Endothelial cell of umbilical vein (primary cell): ENCODE results near the gene TCAF2. TPM values are rescaled to one million over a fixed set of nuclear protein-coding genes. Genes with fewer than 3 reads are reported as not detected.
A peak's percentile ranks its signal among the peaks of the same experiment; 100 is the strongest.
"Not testable (repeated sequence)": the region's sequence is repeated elsewhere in the genome, so short reads cannot be mapped to it uniquely, and the experiment has no call there.

Source experiments
- BruUV-seq: library from RNA; stranded (reverse); fragments of 400-500 nt; replicated peaks from 2 replicates; lab custom pipeline; 2021; lab: Mats Ljungman, UMichigan
- CTCF ChIA-PET: fragments of 300-600, 350-600 bp; sonication (Branson Sonifier 250); formaldehyde crosslinking; loops from one replicate; lab custom pipeline; 2021; ENCODE audit warnings: antibody characterized with exemption, inconsistent platforms; lab: Charles Lee
- POLR2A ChIA-PET: fragments of 300-600, 350-600 bp; sonication (Branson Sonifier 250); formaldehyde crosslinking; loops from one replicate; lab custom pipeline; 2021; ENCODE audit warnings: antibody characterized with exemption, inconsistent platforms; lab: Charles Lee
- DNase-seq: peaks from one replicate; pipeline ENCODE4 v3.0.0-alpha.2; 2011; ENCODE audit warnings: low read depth, low spot score
- FAIRE-seq: peaks from 2 replicates; lab custom pipeline; 2011; peaks lifted over from hg19 to GRCh38; lab: Jason Lieb, UNC
- H2AFZ ChIP-seq: 2 replicates; pipeline ENCODE4 v1.6.0; 2012; ENCODE audit warnings: low read depth, low read length, control low read depth, inconsistent platforms
- H3K27ac ChIP-seq: 2 replicates; pipeline ENCODE4 v1.5.1; 2011; ENCODE audit warnings: low read depth, mild to moderate bottlenecking, control low read depth, low read length, moderate library complexity; ENCODE audit not compliant: insufficient read depth
- H3K27me3 ChIP-seq, 2 experiments: 2 replicates each; pipeline versions ENCODE4 v1.6.0 to v1.6.1; 2011; ENCODE audit warnings: low read length in 2 of 2, mixed read lengths in 1 of 2; ENCODE audit not compliant: control insufficient read depth in 2 of 2, insufficient read depth in 2 of 2
- H3K36me3 ChIP-seq, 2 experiments: 2 replicates in 1 of 2; 3 replicates in 1 of 2; pipeline ENCODE4 v1.5.1; 2011; ENCODE audit warnings: low read length in 2 of 2, mild to moderate bottlenecking in 1 of 2, moderate library complexity in 1 of 2; ENCODE audit not compliant: control insufficient read depth in 2 of 2, insufficient read depth in 2 of 2; ENCODE audit errors: extremely low read depth in 1 of 2
- H3K4me1 ChIP-seq: 3 replicates; pipeline ENCODE4 v1.5.1; 2011; ENCODE audit warnings: mild to moderate bottlenecking, low read length; ENCODE audit not compliant: control insufficient read depth, insufficient read depth; ENCODE audit errors: extremely low read depth
- H3K4me2 ChIP-seq: 2 replicates; pipeline ENCODE4 v1.6.1; 2011; ENCODE audit warnings: low read length, control low read depth, mixed read lengths; ENCODE audit not compliant: insufficient read depth
- H3K4me3 ChIP-seq, 3 experiments: fragments of 200-600 bp in 1 of 3; sonication (generic), shearing (Covaris generic) in 1 of 3; replicated peaks in 1 of 3; 2 replicates each; pipeline ENCODE4 v1.5.1; 2011 to 2016; ENCODE audit warnings: control low read depth in 3 of 3, low read length in 3 of 3, mild to moderate bottlenecking in 2 of 3, inconsistent platforms in 1 of 3, low read depth in 1 of 3, moderate library complexity in 1 of 3; ENCODE audit not compliant: insufficient read depth in 1 of 3
- H3K79me2 ChIP-seq: 2 replicates; pipeline ENCODE4 v1.6.0; 2012; ENCODE audit warnings: low read length, inconsistent platforms; ENCODE audit not compliant: control insufficient read depth, insufficient read depth
- H3K9ac ChIP-seq: replicated peaks from 2 replicates; pipeline ENCODE3; 2011; ENCODE audit warnings: low read length, control low read depth; ENCODE audit not compliant: insufficient read depth; ENCODE audit errors: extremely low read depth
- H3K9me1 ChIP-seq: replicated peaks from 3 replicates; pipeline ENCODE4 v1.6.0; 2011; ENCODE audit warnings: mild to moderate bottlenecking, low read length; ENCODE audit not compliant: control insufficient read depth, insufficient read depth; ENCODE audit errors: extremely low read depth
- H3K9me3 ChIP-seq: replicated peaks from 2 replicates; pipeline ENCODE4 v1.5.1; 2012; ENCODE audit warnings: low read length, inconsistent platforms; ENCODE audit not compliant: control insufficient read depth, insufficient read depth
- H4K20me1 ChIP-seq: replicated peaks from 2 replicates; pipeline ENCODE3; 2011; ENCODE audit warnings: mild to moderate bottlenecking, low read length; ENCODE audit not compliant: control insufficient read depth, insufficient read depth; ENCODE audit errors: extremely low read depth
- dilution Hi-C: fragments of 300-500 bp; cut with MboI; formaldehyde crosslinking; loops from one replicate; pipeline ENCODE4 v1.15.0; 2019; ENCODE audit warnings: low sequenced_read_pairs; ENCODE audit not compliant: extremely low pct_ligation_motif_present
- intact Hi-C: fragments of 100-400 bp; cut with micrococcal nuclease; formaldehyde crosslinking; loops from one replicate; pipeline ENCODE4 v1.10.0; 2022
- polyA plus RNA-seq, 4 experiments: library from polyadenylated mRNA; depleted of rRNA in 3 of 4; stranded (reverse) in 3 of 4; unstranded in 1 of 4; fragments of >200 nt; gene quantifications; 2 replicates each; pipeline versions ENCODE4 v1.2.1 to v1.2.3, GENCODE V29; 2011 to 2012; ENCODE audit warnings: missing spikeins in 1 of 4
- total RNA-seq: library from RNA; stranded (reverse); gene quantifications from 2 replicates; pipeline ENCODE4 v1.2.3, GENCODE V29; 2021

TCAF2 gene
- total and polyA plus RNA-seq, 2 donors (not counting 3 experiments of a cell fraction or from before 2014, with no cell fraction given) = 6.9 to 7.1 TPM

GRCh38 chr7:143630653-143631052, 9.9 kb downstream of the TCAF2 start:
- H3K36me3 ChIP-seq, H3K27ac ChIP-seq, POLR2A ChIA-PET, H3K9ac ChIP-seq, BruUV-seq, intact Hi-C loops, CTCF ChIA-PET, H3K4me3 ChIP-seq, DNase-seq, dilution Hi-C loops, H4K20me1 ChIP-seq, H3K9me1 ChIP-seq, H3K4me2 ChIP-seq, H3K9me3 ChIP-seq, FAIRE-seq, H2AFZ ChIP-seq, H3K4me1 ChIP-seq, H3K79me2 ChIP-seq, H3K27me3 ChIP-seq: not testable (repeated sequence)

GRCh38 chr7:143632506-143632905, 11.7 kb downstream of the TCAF2 start:
- dilution Hi-C loops, CTCF ChIA-PET, H3K9ac ChIP-seq, H3K79me2 ChIP-seq, DNase-seq, H3K4me3 ChIP-seq, H3K36me3 ChIP-seq, BruUV-seq, intact Hi-C loops, H3K4me1 ChIP-seq, H4K20me1 ChIP-seq, POLR2A ChIA-PET, H2AFZ ChIP-seq, H3K27me3 ChIP-seq, H3K4me2 ChIP-seq, H3K9me3 ChIP-seq, H3K27ac ChIP-seq, H3K9me1 ChIP-seq, FAIRE-seq: not testable (repeated sequence)

GRCh38 chr7:143633013-143633618, 12.3 kb downstream of the TCAF2 start:
- H3K4me3 ChIP-seq, dilution Hi-C loops, H3K27ac ChIP-seq, CTCF ChIA-PET, H3K4me1 ChIP-seq, H3K4me2 ChIP-seq, POLR2A ChIA-PET, FAIRE-seq, H2AFZ ChIP-seq, H4K20me1 ChIP-seq, H3K27me3 ChIP-seq, H3K9ac ChIP-seq, H3K9me1 ChIP-seq, intact Hi-C loops, H3K36me3 ChIP-seq, H3K9me3 ChIP-seq, DNase-seq, H3K79me2 ChIP-seq: not testable (repeated sequence)
- TSS peak; percentile 94 for BruUV-seq

GRCh38 chr7:143635364-143636240, 14.8 kb downstream of the TCAF2 start:
- intact Hi-C loops, H3K4me3 ChIP-seq, H4K20me1 ChIP-seq, H3K27ac ChIP-seq, CTCF ChIA-PET, H3K9me3 ChIP-seq, FAIRE-seq, BruUV-seq, dilution Hi-C loops, H3K36me3 ChIP-seq, DNase-seq, H3K27me3 ChIP-seq, H3K79me2 ChIP-seq, H3K9ac ChIP-seq, H3K4me1 ChIP-seq, H2AFZ ChIP-seq, POLR2A ChIA-PET, H3K4me2 ChIP-seq, H3K9me1 ChIP-seq: not testable (repeated sequence)
